ENCODE measurements around the gene SEMA3D.

Gene SEMA3D

DNA sequence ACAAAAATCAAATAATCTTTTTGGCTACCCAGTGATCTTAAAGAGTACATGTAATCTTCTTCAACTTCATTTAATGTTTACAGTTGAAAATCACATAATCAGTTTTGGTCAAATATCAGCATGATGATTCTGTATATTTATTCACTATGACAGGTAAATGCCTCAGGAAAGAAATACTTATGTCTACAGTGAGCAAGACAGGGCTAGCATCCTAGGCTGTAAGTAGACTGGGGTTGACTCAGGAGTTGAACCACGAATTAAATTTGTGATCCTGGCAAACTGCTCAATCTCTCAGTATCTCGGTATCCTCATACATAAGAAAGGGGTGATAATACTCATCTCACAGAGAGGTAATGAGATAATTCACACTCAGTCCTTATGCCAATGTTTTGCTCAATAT is 71.8 kb downstream of the SEMA3D start:
- CTCF ChIA-PET = interaction anchor here (1.2 kb wide), 1 partner anchor 16 kb away, joined by 3 read pairs; no protein-coding TSS in a partner anchor

DNA sequence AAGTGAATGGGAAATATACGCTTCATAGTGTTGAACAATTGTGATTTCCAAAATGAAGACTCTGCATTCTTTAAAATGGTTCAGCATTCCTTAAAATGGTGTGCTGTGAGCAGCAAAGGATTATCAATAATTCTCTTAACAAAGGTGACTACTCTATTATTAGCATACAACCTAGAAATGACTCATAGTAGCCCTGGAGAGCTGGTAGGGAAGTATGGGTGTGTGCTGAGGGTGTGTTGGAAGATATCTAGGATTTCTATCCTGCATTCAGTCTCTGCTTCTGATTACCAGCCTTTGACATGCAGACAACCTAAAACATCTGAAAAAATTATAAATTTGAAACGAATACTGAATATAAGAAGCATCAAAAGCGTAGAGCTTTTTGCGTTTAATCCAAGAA is 72.5 kb downstream of the SEMA3D start:
- Histone ChIP-seq H3K27ac (ENCODE audit: insufficient read depth in 1 of 2, low read depth in 1 of 2, low read length in 2 of 2, poor library complexity in 1 of 2, severe bottlenecking in 2 of 2) (no peak overlapping the region), H3K9me3 (ENCODE audit: control extremely low read depth in 1 of 5, control insufficient read depth in 4 of 5, insufficient read depth in 2 of 5, low read depth in 1 of 5, low read length in 4 of 5) (no peaks in the 10 kb centered on the region), H3K27me3 (replicated peaks in 2 of 5; ENCODE audit: control insufficient read depth in 4 of 5, insufficient read depth in 5 of 5, low read length in 4 of 5) (no peaks in the 10 kb centered on the region), H3K4me1 (ENCODE audit: control extremely low read depth in 1 of 4, control insufficient read depth in 4 of 4, insufficient read depth in 4 of 4, low read length in 3 of 4) (no peaks in the 10 kb centered on the region), H3K4me3 (ENCODE audit: control insufficient read depth in 1 of 7, extremely low read depth in 1 of 7, insufficient read depth in 4 of 7, low read depth in 2 of 7, low read length in 6 of 7) (no peak overlapping the region), H3K36me3 (ENCODE audit: control insufficient read depth in 4 of 4, insufficient read depth in 4 of 4, low read length in 3 of 4) (no peaks in the 10 kb centered on the region)
- CTCF ChIA-PET = interaction anchor here (1.2 kb wide), 1 partner anchor 15 kb away, joined by 3 read pairs; no protein-coding TSS in a partner anchor
- DNase-seq = no peak
- WGBS (ENCODE audit: insufficient coverage) = 100% methylated on average over 1 of the region's 4 CpGs
- POLR2A ChIA-PET = no interaction called here

More for the DNA sequence above, 71.8 kb downstream of the SEMA3D start:
- Histone ChIP-seq H3K27ac (ENCODE audit: insufficient read depth in 1 of 2, low read depth in 1 of 2, low read length in 2 of 2, poor library complexity in 1 of 2, severe bottlenecking in 2 of 2) (no peak overlapping the region), H3K4me3 (ENCODE audit: control insufficient read depth in 1 of 7, extremely low read depth in 1 of 7, insufficient read depth in 4 of 7, low read depth in 2 of 7, low read length in 6 of 7) (no peak overlapping the region), H3K9me3 (ENCODE audit: control extremely low read depth in 1 of 5, control insufficient read depth in 4 of 5, insufficient read depth in 2 of 5, low read depth in 1 of 5, low read length in 4 of 5) (no peaks in the 10 kb centered on the region), H3K27me3 (replicated peaks in 2 of 5; ENCODE audit: control insufficient read depth in 4 of 5, insufficient read depth in 5 of 5, low read length in 4 of 5) (no peaks in the 10 kb centered on the region), H3K36me3 (ENCODE audit: control insufficient read depth in 4 of 4, insufficient read depth in 4 of 4, low read length in 3 of 4) (no peaks in the 10 kb centered on the region), H3K4me1 (ENCODE audit: control extremely low read depth in 1 of 4, control insufficient read depth in 4 of 4, insufficient read depth in 4 of 4, low read length in 3 of 4) (no peaks in the 10 kb centered on the region)
- POLR2A ChIA-PET = no interaction called here
- no CpG with 5 or more reads among the region's 2 CpGs for WGBS (ENCODE audit: insufficient coverage)
- no peak for DNase-seq

DNA sequence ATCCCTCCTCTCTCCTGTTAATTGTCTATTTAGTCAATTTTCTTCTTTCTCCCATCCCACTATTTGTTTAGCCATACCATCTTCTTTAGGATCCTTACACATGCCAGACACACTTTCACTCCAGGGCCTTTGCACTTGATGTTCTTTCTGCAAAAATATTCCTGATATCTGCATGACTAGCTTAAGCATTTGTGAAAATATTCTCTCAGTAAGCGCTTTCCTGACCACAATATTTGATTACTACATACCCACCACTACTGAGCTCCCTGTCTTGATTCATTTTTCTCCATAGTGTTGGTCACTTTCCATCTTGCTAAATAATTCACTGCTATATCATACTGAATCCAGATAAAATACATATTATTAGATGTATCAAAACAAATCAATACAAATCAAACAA is 75.1 kb downstream of the SEMA3D start:
- POLR2A ChIA-PET = no interaction called here
- no peak for DNase-seq
- CTCF ChIA-PET = no interaction called here
- Histone ChIP-seq H3K27me3 (replicated peaks in 2 of 5; ENCODE audit: control insufficient read depth in 4 of 5, insufficient read depth in 5 of 5, low read length in 4 of 5) (no peaks in the 10 kb centered on the region), H3K36me3 (ENCODE audit: control insufficient read depth in 4 of 4, insufficient read depth in 4 of 4, low read length in 3 of 4) (no peaks in the 10 kb centered on the region), H3K27ac (ENCODE audit: insufficient read depth in 1 of 2, low read depth in 1 of 2, low read length in 2 of 2, poor library complexity in 1 of 2, severe bottlenecking in 2 of 2) (no peak overlapping the region), H3K4me3 (ENCODE audit: control insufficient read depth in 1 of 7, extremely low read depth in 1 of 7, insufficient read depth in 4 of 7, low read depth in 2 of 7, low read length in 6 of 7) (no peak overlapping the region), H3K4me1 (ENCODE audit: control extremely low read depth in 1 of 4, control insufficient read depth in 4 of 4, insufficient read depth in 4 of 4, low read length in 3 of 4) (no peaks in the 10 kb centered on the region), H3K9me3 (ENCODE audit: control extremely low read depth in 1 of 5, control insufficient read depth in 4 of 5, insufficient read depth in 2 of 5, low read depth in 1 of 5, low read length in 4 of 5) (no peaks in the 10 kb centered on the region)
- WGBS (ENCODE audit: insufficient coverage) = 100% methylated on average over 1 of the region's 1 CpG

DNA sequence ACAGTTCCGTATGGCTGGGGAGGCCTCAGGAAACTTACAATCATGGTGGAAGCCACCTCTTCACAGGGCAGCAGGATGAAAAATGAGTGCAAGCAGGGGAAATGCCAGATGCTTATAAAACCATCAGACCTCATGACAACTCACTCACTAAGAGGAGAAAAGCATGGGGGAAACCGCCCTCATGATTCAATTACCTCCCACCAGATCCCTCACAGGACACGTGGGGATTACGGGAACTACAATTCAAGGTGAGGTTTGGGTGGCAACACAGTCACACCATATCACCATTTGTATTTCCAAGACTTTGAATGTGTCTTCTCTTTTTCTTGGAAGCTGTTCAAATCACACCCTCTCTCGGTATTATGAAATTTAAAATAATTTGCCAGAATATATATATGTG is 80.1 kb downstream of the SEMA3D start:
- POLR2A ChIA-PET = no interaction called here

DNA sequence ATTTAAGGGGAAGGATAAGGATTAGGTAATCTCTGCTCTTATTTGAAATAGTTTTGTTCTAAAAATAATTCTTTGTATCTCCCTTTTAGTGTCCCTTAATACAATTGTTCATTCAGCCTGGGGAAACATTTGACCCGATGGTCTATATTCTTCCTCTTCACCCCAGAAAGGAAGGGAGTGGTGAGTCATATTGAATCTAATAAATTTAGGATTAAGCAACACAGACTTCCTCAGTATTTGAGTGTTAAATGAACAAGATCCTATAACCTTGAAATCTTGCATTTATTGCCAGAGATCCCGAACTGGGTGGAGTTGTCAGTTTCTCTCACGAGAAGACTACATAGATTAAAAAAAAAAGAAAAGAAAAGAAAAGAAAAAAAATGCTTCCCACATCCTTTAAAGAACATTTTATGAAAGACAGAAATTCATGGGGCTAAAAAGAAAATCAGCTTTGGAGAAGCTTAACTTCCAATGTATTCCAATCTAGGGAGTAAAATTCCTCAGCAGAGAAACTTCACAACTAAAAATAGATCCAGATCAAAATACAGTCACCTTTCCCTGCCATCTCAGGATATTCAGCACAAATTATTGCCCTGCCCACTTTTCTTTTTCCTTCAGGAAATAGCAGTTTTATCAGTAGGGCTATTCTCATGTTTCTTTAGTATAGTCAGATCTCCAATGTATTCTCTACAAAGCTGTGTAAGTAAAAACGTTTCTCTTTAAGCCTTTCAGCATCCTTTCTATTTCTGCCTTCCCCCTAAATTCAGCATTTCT is 82.2 kb downstream of the SEMA3D start:
- 60% methylated on average over 1 of the region's 4 CpGs for WGBS (ENCODE audit: insufficient coverage)
- Histone ChIP-seq H3K36me3 (ENCODE audit: control insufficient read depth in 4 of 4, insufficient read depth in 4 of 4, low read length in 3 of 4) (no peaks in the 10 kb centered on the region), H3K4me3 (ENCODE audit: control insufficient read depth in 1 of 7, extremely low read depth in 1 of 7, insufficient read depth in 4 of 7, low read depth in 2 of 7, low read length in 6 of 7) (no peak overlapping the region), H3K27me3 (replicated peaks in 2 of 5; ENCODE audit: control insufficient read depth in 4 of 5, insufficient read depth in 5 of 5, low read length in 4 of 5) (no peaks in the 10 kb centered on the region), H3K4me1 (ENCODE audit: control extremely low read depth in 1 of 4, control insufficient read depth in 4 of 4, insufficient read depth in 4 of 4, low read length in 3 of 4) (peaks cover 0 to 2% (median 0%) of the 10 kb centered on the region in 4 experiments), H3K27ac (ENCODE audit: insufficient read depth in 1 of 2, low read depth in 1 of 2, low read length in 2 of 2, poor library complexity in 1 of 2, severe bottlenecking in 2 of 2) (no peak overlapping the region), H3K9me3 (ENCODE audit: control extremely low read depth in 1 of 5, control insufficient read depth in 4 of 5, insufficient read depth in 2 of 5, low read depth in 1 of 5, low read length in 4 of 5) (no peaks in the 10 kb centered on the region)
- DNase-seq = no peak
- CTCF ChIA-PET = interaction anchor here (0.6 kb wide), 1 partner anchor 603 kb away, joined by 3 read pairs; no protein-coding TSS in a partner anchor
- POLR2A ChIA-PET = no interaction called here

More for the DNA sequence above, 80.1 kb downstream of the SEMA3D start:
- Histone ChIP-seq H3K4me1 (ENCODE audit: control extremely low read depth in 1 of 4, control insufficient read depth in 4 of 4, insufficient read depth in 4 of 4, low read length in 3 of 4) (peaks cover 0 to 2% (median 0%) of the 10 kb centered on the region in 4 experiments), H3K4me3 (ENCODE audit: control insufficient read depth in 1 of 7, extremely low read depth in 1 of 7, insufficient read depth in 4 of 7, low read depth in 2 of 7, low read length in 6 of 7) (no peak overlapping the region), H3K27me3 (replicated peaks in 2 of 5; ENCODE audit: control insufficient read depth in 4 of 5, insufficient read depth in 5 of 5, low read length in 4 of 5) (no peaks in the 10 kb centered on the region), H3K9me3 (ENCODE audit: control extremely low read depth in 1 of 5, control insufficient read depth in 4 of 5, insufficient read depth in 2 of 5, low read depth in 1 of 5, low read length in 4 of 5) (no peaks in the 10 kb centered on the region), H3K36me3 (ENCODE audit: control insufficient read depth in 4 of 4, insufficient read depth in 4 of 4, low read length in 3 of 4) (no peaks in the 10 kb centered on the region), H3K27ac (ENCODE audit: insufficient read depth in 1 of 2, low read depth in 1 of 2, low read length in 2 of 2, poor library complexity in 1 of 2, severe bottlenecking in 2 of 2) (no peak overlapping the region)
- CTCF ChIA-PET = no interaction called here
- DNase-seq = no peak
- WGBS (ENCODE audit: insufficient coverage) = 100% methylated on average over 2 of the region's 5 CpGs

DNA sequence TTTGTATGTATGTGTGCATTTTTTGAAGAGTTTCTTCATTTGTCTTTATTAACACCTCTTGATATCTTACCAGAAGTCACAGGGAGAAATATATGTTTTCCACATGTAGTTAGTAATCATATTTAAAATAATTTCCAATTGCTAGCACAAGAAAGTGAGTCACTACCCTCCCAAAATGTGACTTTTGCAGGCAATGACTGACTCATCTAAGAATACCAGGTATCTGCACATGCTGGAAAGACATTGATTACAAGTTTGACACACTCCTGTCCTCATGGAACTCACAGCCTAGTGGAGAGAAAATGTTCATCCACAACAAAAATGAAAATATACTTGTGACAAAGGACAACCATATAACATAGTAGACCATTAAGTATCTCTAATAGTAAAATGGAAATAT is 82.9 kb downstream of the SEMA3D start:
- peaks cover 0 to 2% (median 0%) of the 10 kb centered on the region in 4 experiments for H3K4me1 ChIP-seq (ENCODE audit: control extremely low read depth in 1 of 4, control insufficient read depth in 4 of 4, insufficient read depth in 4 of 4, low read length in 3 of 4)
- no peaks in the 10 kb centered on the region for H3K9me3 ChIP-seq (ENCODE audit: control extremely low read depth in 1 of 5, control insufficient read depth in 4 of 5, insufficient read depth in 2 of 5, low read depth in 1 of 5, low read length in 4 of 5)
- no peak overlapping the region for H3K4me3 ChIP-seq (ENCODE audit: control insufficient read depth in 1 of 7, extremely low read depth in 1 of 7, insufficient read depth in 4 of 7, low read depth in 2 of 7, low read length in 6 of 7)
- H3K27me3 ChIP-seq (replicated peaks in 2 of 5; ENCODE audit: control insufficient read depth in 4 of 5, insufficient read depth in 5 of 5, low read length in 4 of 5) = no peaks in the 10 kb centered on the region
- DNase-seq = no peak
- CTCF ChIA-PET = no interaction called here
- POLR2A ChIA-PET = no interaction called here
- H3K36me3 ChIP-seq (ENCODE audit: control insufficient read depth in 4 of 4, insufficient read depth in 4 of 4, low read length in 3 of 4) = no peaks in the 10 kb centered on the region
- no peak overlapping the region for H3K27ac ChIP-seq (ENCODE audit: insufficient read depth in 1 of 2, low read depth in 1 of 2, low read length in 2 of 2, poor library complexity in 1 of 2, severe bottlenecking in 2 of 2)

DNA sequence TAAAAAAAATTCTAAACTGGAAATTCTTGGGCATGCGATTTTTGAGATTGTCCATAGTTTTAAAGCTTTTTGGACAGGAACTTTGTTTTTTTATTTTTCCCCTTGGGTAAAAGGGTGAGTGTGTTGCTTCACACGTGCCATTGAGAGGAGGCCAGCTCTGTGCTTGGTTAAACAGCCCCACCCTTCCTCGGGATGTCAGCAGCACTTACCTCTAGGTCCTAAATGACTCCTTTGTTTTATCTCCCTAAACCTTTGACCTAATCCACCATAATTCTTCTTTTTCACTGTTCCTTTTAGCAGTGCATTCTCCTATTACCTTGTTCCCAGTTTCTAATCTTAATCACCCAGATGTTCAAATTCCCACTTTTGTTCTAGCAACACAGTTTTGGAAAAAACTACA is 83.5 kb downstream of the SEMA3D start:
- 100% methylated on average over 1 of the region's 3 CpGs for WGBS (ENCODE audit: insufficient coverage)
- ChIA-PET POLR2A (no interaction called here), CTCF (interaction anchor here (1.2 kb wide), 1 partner anchor 14 kb away, joined by 3 read pairs; no protein-coding TSS in a partner anchor)
- no peak overlapping the region for H3K27ac ChIP-seq (ENCODE audit: insufficient read depth in 1 of 2, low read depth in 1 of 2, low read length in 2 of 2, poor library complexity in 1 of 2, severe bottlenecking in 2 of 2)
- peaks cover 0 to 2% (median 0%) of the 10 kb centered on the region in 4 experiments for H3K4me1 ChIP-seq (ENCODE audit: control extremely low read depth in 1 of 4, control insufficient read depth in 4 of 4, insufficient read depth in 4 of 4, low read length in 3 of 4)
- no peaks in the 10 kb centered on the region for H3K36me3 ChIP-seq (ENCODE audit: control insufficient read depth in 4 of 4, insufficient read depth in 4 of 4, low read length in 3 of 4)
- no peaks in the 10 kb centered on the region for H3K27me3 ChIP-seq (replicated peaks in 2 of 5; ENCODE audit: control insufficient read depth in 4 of 5, insufficient read depth in 5 of 5, low read length in 4 of 5)
- no peak overlapping the region for H3K4me3 ChIP-seq (ENCODE audit: control insufficient read depth in 1 of 7, extremely low read depth in 1 of 7, insufficient read depth in 4 of 7, low read depth in 2 of 7, low read length in 6 of 7)
- no peak for DNase-seq
- no peaks in the 10 kb centered on the region for H3K9me3 ChIP-seq (ENCODE audit: control extremely low read depth in 1 of 5, control insufficient read depth in 4 of 5, insufficient read depth in 2 of 5, low read depth in 1 of 5, low read length in 4 of 5)

Measured in common myeloid progenitor, CD34-positive (primary cell).